Right lobe of liver (tissue), 6 donors: ENCODE results near the gene OXCT1. TPM values are rescaled to one million over a fixed set of nuclear protein-coding genes. Genes with fewer than 3 reads are reported as not detected.

Source experiments
- ATAC-seq, 4 donors: fragments of 200-7000 bp; cut with Tn5 transposase; one replicate each; pipeline ENCODE4 v1.9.1; 2020; ENCODE audit warnings: mild to moderate bottlenecking in 4 of 4, moderate library complexity in 4 of 4
- DNase-seq, 3 donors: peaks; one replicate each; pipeline ENCODE4 v3.0.0-alpha.2; 2020
- H3K27ac ChIP-seq, 3 donors: fragments of 200-600 bp; one replicate each; pipeline ENCODE4 v1.8.0; 2022
- H3K27me3 ChIP-seq, 2 donors: fragments of 200-600 bp; one replicate each; pipeline ENCODE4 v1.8.0; 2022
- H3K36me3 ChIP-seq, 4 donors: fragments of 200-600 bp; sonication (generic) in 1 of 4; one replicate each; pipeline versions ENCODE4 v1.5.1 to v1.8.0; 2017 to 2022; ENCODE audit warnings: control low read depth in 1 of 4
- H3K4me1 ChIP-seq, 4 donors: fragments of 200-600 bp; sonication (generic) in 1 of 4; one replicate each; pipeline versions ENCODE4 v1.5.1 to v1.8.0; 2017 to 2022; ENCODE audit warnings: control low read depth in 1 of 4
- H3K4me3 ChIP-seq, 3 donors: fragments of 200-600 bp; one replicate each; pipeline ENCODE4 v1.8.0; 2022
- H3K9me3 ChIP-seq, 4 donors: fragments of 200-600 bp; sonication (generic) in 1 of 4; one replicate each; pipeline versions ENCODE4 v1.5.1 to v1.8.0; 2017 to 2022; ENCODE audit warnings: control low read depth in 1 of 4
- CTCF ChIP-seq, 4 donors: fragments of 200-600 bp in 3 of 4; fragments of 450-650 bp in 1 of 4; IDR thresholded peaks; one replicate each; pipeline versions ENCODE4 v1.5.1 to v1.8.0; 2016 to 2022; ENCODE audit warnings: antibody characterized with exemption in 4 of 4, mild to moderate bottlenecking in 2 of 4
- POLR2A ChIP-seq: fragments of 450-650 bp; IDR thresholded peaks from one replicate; pipeline ENCODE4 v1.6.1; 2017; ENCODE audit warnings: antibody characterized with exemption, mild to moderate bottlenecking
- WGBS: methylation state at CpG from one replicate; pipeline ENCODE4 v1.1.6; 2018; ENCODE audit warnings: low coverage, low lambda C conversion rate; ENCODE audit not compliant: insufficient coverage; ENCODE audit errors: missing lambda C conversion rate; 5-methylcytosine and 5-hydroxymethylcytosine counted together
- intact Hi-C, 2 donors: fragments of 100-400 bp; cut with DNase I; formaldehyde crosslinking; loops; one replicate each; pipeline versions ENCODE4 v1.11.2 to v1.14.1; 2022
- total RNA-seq, 6 experiments: library from RNA; depleted of rRNA in 2 of 6; stranded (reverse); fragments of >200 nt in 2 of 6; fragmentation: NEBNext Ultra II Directional in 3 of 6; extraction: Animal tissue kit (Norgen Biotek cat#: 25700) in 3 of 6; gene quantifications; one replicate each; pipeline versions ENCODE4 v1.1.0 to v1.2.4, GENCODE V29; 2016 to 2023
- donor health status: DM: no; HTN: yes; CAD: no.
- donor health status: DM: no; HTN: no; CAD: no.
- donor health status: DM: no; HTN: no; CAD: no.
- donor health status: DM: no; HTN: yes; CAD: no.
- donor health status: DM: no; HTN: yes; CAD: no.

Gene OXCT1
- total RNA-seq, 6 experiments from 2014 or later = 0.24 to 0.75 (median 0.61) TPM

GRCh38 chr5:41776435-41776834 lies 93.8 kb downstream of the OXCT1 start:
- Histone ChIP-seq H3K4me1 (no peaks in the 10 kb centered on the region), H3K27ac (no peak overlapping the region), H3K36me3 (no peaks in the 10 kb centered on the region), H3K4me3 (no peak overlapping the region), H3K9me3 (no peaks in the 10 kb centered on the region), H3K27me3 (no peaks in the 10 kb centered on the region)
- intact Hi-C loops = no loop called here
- DNase-seq = no peak
- WGBS = 65% methylated on average over 2 of the region's 2 CpGs
- TF ChIP-seq CTCF (IDR thresholded peaks at IDR 0.05) (no peak), POLR2A (no peak)
- ATAC-seq = no peak

DNA sequence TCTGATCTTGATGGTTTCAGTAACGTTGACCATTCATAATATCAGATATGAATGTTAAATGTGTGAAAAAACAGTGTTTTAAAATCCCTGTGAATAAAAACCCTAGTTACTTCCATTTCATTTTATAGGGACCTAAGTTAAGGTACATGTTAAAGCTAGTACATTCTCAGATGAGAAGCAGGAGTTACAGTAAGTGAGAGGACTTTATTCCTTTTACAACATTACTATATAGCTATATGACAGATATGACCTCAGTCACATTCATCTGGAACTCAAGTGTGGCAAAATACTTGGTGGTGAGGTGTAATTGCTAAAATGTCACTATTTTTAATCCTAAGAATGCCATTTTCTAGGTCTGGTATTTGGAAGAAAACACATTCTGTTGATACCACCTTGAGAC lies 96.4 kb downstream of the OXCT1 start:
- Histone ChIP-seq H3K4me3 (no peak overlapping the region), H3K4me1 (no peaks in the 10 kb centered on the region), H3K27ac (no peak overlapping the region), H3K27me3 (no peaks in the 10 kb centered on the region), H3K36me3 (no peaks in the 10 kb centered on the region), H3K9me3 (no peaks in the 10 kb centered on the region)
- intact Hi-C loops = no loop called here
- WGBS = 40% methylated on average over 1 of the region's 1 CpG
- ATAC-seq = no peak
- DNase-seq = no peak
- TF ChIP-seq POLR2A (no peak), CTCF (IDR thresholded peaks at IDR 0.05) (no peak)

- Histone ChIP-seq H3K9me3 (no peaks in the 10 kb centered on the region), H3K27ac (no peak overlapping the region), H3K36me3 (no peaks in the 10 kb centered on the region), H3K4me1 (no peaks in the 10 kb centered on the region), H3K4me3 (no peak overlapping the region), H3K27me3 (no peaks in the 10 kb centered on the region)
- no peak for TF ChIP-seq POLR2A
- no peak for TF ChIP-seq CTCF (IDR thresholded peaks at IDR 0.05)
- ATAC-seq = no peak
- WGBS = 65% methylated on average over 4 of the region's 4 CpGs
- intact Hi-C loops = no loop called here
- no peak for DNase-seq
Measured at GRCh38 chr5:41772785-41773442, 97.3 kb downstream of the OXCT1 start.

GRCh38 chr5:41772056-41772455 lies 98.2 kb downstream of the OXCT1 start:
- 75% methylated on average over 2 of the region's 2 CpGs for WGBS
- Histone ChIP-seq H3K4me1 (no peaks in the 10 kb centered on the region), H3K36me3 (no peaks in the 10 kb centered on the region), H3K9me3 (no peaks in the 10 kb centered on the region), H3K27ac (no peak overlapping the region), H3K4me3 (no peak overlapping the region), H3K27me3 (no peaks in the 10 kb centered on the region)
- TF ChIP-seq POLR2A (no peak), CTCF (IDR thresholded peaks at IDR 0.05) (no peak)
- DNase-seq (no peak), ATAC-seq (no peak)
- intact Hi-C loops = no loop called here

DNA sequence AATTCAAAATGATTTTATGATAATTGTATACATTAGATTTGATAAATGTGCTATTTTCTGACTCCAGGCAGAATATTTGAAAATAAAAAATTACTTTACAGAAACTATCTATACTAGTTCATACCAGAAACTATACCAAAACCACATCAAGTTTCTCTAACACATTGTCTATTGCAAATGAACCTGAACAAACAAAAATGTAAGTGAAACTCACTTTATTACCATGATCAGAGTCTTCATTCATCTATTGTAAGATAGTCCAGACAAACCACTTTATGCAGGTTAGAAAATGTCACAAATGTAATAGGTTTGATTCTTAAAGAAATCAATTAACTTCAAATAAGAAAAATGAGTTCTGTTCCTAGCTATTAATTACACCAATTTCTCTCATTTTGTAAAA lies 99.4 kb downstream of the OXCT1 start:
- no peak for TF ChIP-seq POLR2A
- no peak for TF ChIP-seq CTCF (IDR thresholded peaks at IDR 0.05)
- intact Hi-C loops = no loop called here

More for the DNA sequence above, 99.4 kb downstream of the OXCT1 start:
- Histone ChIP-seq H3K4me3 (no peak overlapping the region), H3K27me3 (no peaks in the 10 kb centered on the region), H3K27ac (no peak overlapping the region), H3K36me3 (no peaks in the 10 kb centered on the region), H3K4me1 (no peaks in the 10 kb centered on the region), H3K9me3 (no peaks in the 10 kb centered on the region)
- DNase-seq (no peak), ATAC-seq (no peak)
